HG03039 (cell line): Measurements from ENCODE around the gene CADPS2.
"Not testable (repeated sequence)": the region's sequence is repeated elsewhere in the genome, so short reads cannot be mapped to it uniquely, and the experiment has no call there.

Experiments
- ATAC-seq: cut with Tn5 transposase; IDR thresholded peaks from one replicate; pipeline ENCODE4 v1.9.1; 2021; ENCODE audit warnings: mild to moderate bottlenecking, moderate library complexity; ENCODE audit not compliant: unreplicated experiment

Gene CADPS2

GRCh38 chr7:122717356-122718089, 168.7 kb downstream of the CADPS2 start:
- no peak for ATAC-seq

GRCh38 chr7:122715183-122715582, 171.1 kb downstream of the CADPS2 start:
- no peak for ATAC-seq

- no peak for ATAC-seq
Observed at GRCh38 chr7:122710916-122711315, 175.3 kb downstream of the CADPS2 start.

GRCh38 chr7:122709930-122710646, 176.2 kb downstream of the CADPS2 start:
- ATAC-seq = no peak

GRCh38 chr7:122706836-122707235, 179.4 kb downstream of the CADPS2 start:
- ATAC-seq = no peak

GRCh38 chr7:122702872-122703510, 183.3 kb downstream of the CADPS2 start, which contains the start of gene RNF148:
RNF148 (minus strand) TSS chr7:122702922; CDS start chr7:122702750, 172 bp downstream.
- ATAC-seq = no peak

- ATAC-seq = no peak
Observed at GRCh38 chr7:122699017-122699416, 187.2 kb downstream of the CADPS2 start, which contains the start of gene RNF133. RNF133 (minus strand) TSS chr7:122699117; CDS start chr7:122698918, 199 bp downstream.

- no peak for ATAC-seq
Observed at GRCh38 chr7:122695816-122696215, 190.4 kb downstream of the CADPS2 start.

GRCh38 chr7:122694697-122695096, 191.6 kb downstream of the CADPS2 start:
- ATAC-seq = no peak

GRCh38 chr7:122692769-122693309, 193.4 kb downstream of the CADPS2 start:
- no peak for ATAC-seq

GRCh38 chr7:122691569-122692235, 194.6 kb downstream of the CADPS2 start:
- ATAC-seq = no peak

- ATAC-seq = no peak
Observed at GRCh38 chr7:122689346-122690109, 196.7 kb downstream of the CADPS2 start.

- ATAC-seq = no peak
Observed at GRCh38 chr7:122688400-122688998, 197.8 kb downstream of the CADPS2 start.

GRCh38 chr7:122686360-122686878, 199.8 kb downstream of the CADPS2 start:
- no peak for ATAC-seq

- no peak for ATAC-seq
Observed at GRCh38 chr7:122684504-122684903, 201.8 kb downstream of the CADPS2 start.

GRCh38 chr7:122682815-122683550, 203.3 kb downstream of the CADPS2 start:
- ATAC-seq = no peak

GRCh38 chr7:122681186-122681585, 205.1 kb downstream of the CADPS2 start:
- ATAC-seq = not testable (repeated sequence)

GRCh38 chr7:122679813-122680212, 206.4 kb downstream of the CADPS2 start:
- no peak for ATAC-seq

GRCh38 chr7:122679269-122679709, 207.0 kb downstream of the CADPS2 start:
- not testable (repeated sequence) for ATAC-seq
